Measurements from ENCODE around the gene NXPE4.
"Not testable (repeated sequence)": the region's sequence is repeated elsewhere in the genome, so short reads cannot be mapped to it uniquely, and the experiment has no call there.

NXPE4 gene

DNA sequence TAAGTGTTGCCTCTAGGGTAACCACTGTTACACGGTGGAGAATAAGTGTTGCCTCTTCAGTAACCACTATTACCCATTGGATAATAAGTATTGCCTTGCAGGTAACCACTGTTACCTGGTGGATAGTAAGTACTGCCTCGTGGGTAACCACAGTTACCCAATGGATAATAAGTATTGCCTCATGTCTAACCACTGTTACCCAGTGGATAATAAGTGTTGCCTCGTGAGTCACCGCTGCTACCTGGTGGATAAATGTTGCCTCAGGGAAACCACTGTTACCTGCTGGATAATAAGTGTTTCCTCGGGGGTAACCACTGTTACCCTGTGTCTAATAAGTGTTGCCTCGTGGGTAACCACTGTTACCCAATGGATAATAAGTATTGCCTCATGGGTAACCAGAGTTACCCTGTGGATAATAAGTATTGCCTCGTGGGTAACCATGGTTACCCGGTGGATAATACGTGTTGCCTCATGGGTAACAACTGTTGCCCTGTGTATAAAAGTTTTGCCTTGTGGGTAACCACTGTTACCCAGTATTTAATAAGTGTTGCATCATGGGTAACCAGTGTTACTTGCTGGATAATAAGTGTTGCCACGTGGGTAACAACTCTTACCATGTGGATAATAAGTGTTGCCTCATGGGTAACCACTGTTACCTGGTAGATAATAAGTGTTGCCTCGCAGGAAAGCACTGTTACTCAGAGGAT is 12.3 kb upstream of the NXPE4 start:
- Histone ChIP-seq H3K27me3 (ENCODE audit: control insufficient read depth, insufficient read depth, low read length) (no peaks in the 10 kb centered on the region), H3K9me3 (ENCODE audit: control insufficient read depth, low read length) (no peaks in the 10 kb centered on the region), H3K4me1 (ENCODE audit: control insufficient read depth, insufficient read depth, low read length) (no peaks in the 10 kb centered on the region), H3K4me3 (ENCODE audit: low read length) (no peak overlapping the region), H3K36me3 (ENCODE audit: control insufficient read depth, insufficient read depth, low read length) (no peaks in the 10 kb centered on the region), H3K9ac (ENCODE audit: low read length) (no peak overlapping the region)

DNA sequence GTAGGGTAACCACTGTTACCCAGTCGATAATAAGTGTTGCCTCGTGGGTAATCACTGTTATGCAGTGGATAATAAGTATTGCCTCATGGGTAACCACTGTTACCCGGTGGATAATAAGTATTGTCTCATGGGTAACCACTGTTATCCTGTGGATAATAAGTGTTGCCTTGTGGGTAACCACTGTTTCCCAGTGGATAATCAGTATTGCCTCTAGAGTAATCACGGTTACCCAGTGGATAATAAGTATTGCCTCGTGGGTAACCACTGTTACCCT is 11.2 kb upstream of the NXPE4 start:
- not testable (repeated sequence) for H3K27me3 ChIP-seq (ENCODE audit: control insufficient read depth, insufficient read depth, low read length); H3K36me3 ChIP-seq (ENCODE audit: control insufficient read depth, insufficient read depth, low read length); H3K9ac ChIP-seq (ENCODE audit: low read length); H3K4me1 ChIP-seq (ENCODE audit: control insufficient read depth, insufficient read depth, low read length); H3K9me3 ChIP-seq (ENCODE audit: control insufficient read depth, low read length); H3K4me3 ChIP-seq (ENCODE audit: low read length)

DNA sequence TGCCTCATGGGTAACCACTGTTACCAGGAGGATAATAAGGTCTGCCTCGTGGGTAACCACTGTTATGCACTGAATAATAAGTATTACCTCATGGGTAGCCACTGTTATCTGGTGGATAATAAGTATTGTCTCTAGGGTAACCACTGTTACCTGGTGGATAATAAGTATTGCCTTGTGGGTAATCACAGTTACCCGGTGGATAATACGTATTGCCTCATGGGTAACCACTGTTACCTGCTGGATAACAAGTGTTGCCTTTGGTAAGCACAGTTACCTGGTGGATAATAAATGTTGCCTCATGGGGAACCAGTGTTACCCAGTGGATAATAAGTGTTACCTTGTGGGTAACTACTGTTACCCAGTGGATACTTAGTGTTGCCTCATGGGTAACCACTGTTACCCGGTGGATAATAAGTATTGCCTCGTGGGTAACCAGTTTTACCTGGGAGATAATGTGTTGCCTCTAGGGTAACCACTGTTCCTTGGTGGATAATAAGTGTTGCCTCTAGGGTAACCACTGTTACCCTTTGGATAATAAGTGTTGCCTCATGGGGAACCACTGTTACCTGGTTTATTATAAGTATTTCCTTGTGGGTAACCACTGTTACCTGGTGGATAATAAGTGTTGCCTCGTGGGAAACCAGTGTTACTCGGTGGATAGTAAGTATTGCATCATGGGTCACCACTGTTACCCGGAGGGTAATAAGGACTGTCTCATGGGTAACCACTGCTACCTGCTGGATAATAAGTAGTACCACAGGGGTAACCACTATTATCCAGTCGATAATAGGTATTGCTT is 10.6 kb upstream of the NXPE4 start:
- H3K4me1 ChIP-seq (ENCODE audit: control insufficient read depth, insufficient read depth, low read length), result no peaks in the 10 kb centered on the region
- H3K9ac ChIP-seq (ENCODE audit: low read length), result no peak overlapping the region
- H3K27me3 ChIP-seq (ENCODE audit: control insufficient read depth, insufficient read depth, low read length), result no peaks in the 10 kb centered on the region
- H3K36me3 ChIP-seq (ENCODE audit: control insufficient read depth, insufficient read depth, low read length), result no peaks in the 10 kb centered on the region
- H3K4me3 ChIP-seq (ENCODE audit: low read length), result no peak overlapping the region
- H3K9me3 ChIP-seq (ENCODE audit: control insufficient read depth, low read length), result no peaks in the 10 kb centered on the region

- no peak overlapping the region for H3K9ac ChIP-seq (ENCODE audit: low read length)
- H3K4me3 ChIP-seq (ENCODE audit: low read length), result no peak overlapping the region
- H3K36me3 ChIP-seq (ENCODE audit: control insufficient read depth, insufficient read depth, low read length), result no peaks in the 10 kb centered on the region
- no peaks in the 10 kb centered on the region for H3K9me3 ChIP-seq (ENCODE audit: control insufficient read depth, low read length)
- H3K4me1 ChIP-seq (ENCODE audit: control insufficient read depth, insufficient read depth, low read length), result no peaks in the 10 kb centered on the region
- no peaks in the 10 kb centered on the region for H3K27me3 ChIP-seq (ENCODE audit: control insufficient read depth, insufficient read depth, low read length)
Measured at GRCh38 chr11:114605370-114605769, 9.8 kb upstream of the NXPE4 start.

DNA sequence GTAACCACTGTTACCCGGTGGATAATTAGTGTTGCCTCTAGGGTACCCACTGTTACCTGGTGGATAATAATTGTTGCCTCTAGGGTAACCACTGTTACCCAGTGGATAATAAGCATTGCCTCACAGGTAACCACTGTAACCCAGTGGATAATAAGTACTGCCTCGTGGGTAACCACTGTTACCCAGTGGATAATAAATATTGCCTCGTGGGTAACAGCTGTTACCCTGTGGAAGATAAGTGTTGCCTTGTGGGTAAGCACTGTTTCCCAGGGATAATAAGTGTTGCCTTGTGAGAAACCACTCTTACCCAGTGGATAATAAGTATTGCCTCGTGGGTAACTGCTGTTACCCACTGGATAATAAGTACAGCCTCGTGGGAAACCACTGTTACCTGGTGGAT is 9.3 kb upstream of the NXPE4 start:
- H3K4me3 ChIP-seq (ENCODE audit: low read length), result no peak overlapping the region
- no peaks in the 10 kb centered on the region for H3K36me3 ChIP-seq (ENCODE audit: control insufficient read depth, insufficient read depth, low read length)
- H3K9ac ChIP-seq (ENCODE audit: low read length), result no peak overlapping the region
- no peaks in the 10 kb centered on the region for H3K27me3 ChIP-seq (ENCODE audit: control insufficient read depth, insufficient read depth, low read length)
- no peaks in the 10 kb centered on the region for H3K4me1 ChIP-seq (ENCODE audit: control insufficient read depth, insufficient read depth, low read length)
- no peaks in the 10 kb centered on the region for H3K9me3 ChIP-seq (ENCODE audit: control insufficient read depth, low read length)

- Histone ChIP-seq H3K9me3 (ENCODE audit: control insufficient read depth, low read length) (no peaks in the 10 kb centered on the region), H3K4me1 (ENCODE audit: control insufficient read depth, insufficient read depth, low read length) (no peaks in the 10 kb centered on the region), H3K27me3 (ENCODE audit: control insufficient read depth, insufficient read depth, low read length) (no peaks in the 10 kb centered on the region), H3K4me3 (ENCODE audit: low read length) (no peak overlapping the region), H3K9ac (ENCODE audit: low read length) (no peak overlapping the region), H3K36me3 (ENCODE audit: control insufficient read depth, insufficient read depth, low read length) (no peaks in the 10 kb centered on the region)
Measured at GRCh38 chr11:114604179-114604813, 8.7 kb upstream of the NXPE4 start.

DNA sequence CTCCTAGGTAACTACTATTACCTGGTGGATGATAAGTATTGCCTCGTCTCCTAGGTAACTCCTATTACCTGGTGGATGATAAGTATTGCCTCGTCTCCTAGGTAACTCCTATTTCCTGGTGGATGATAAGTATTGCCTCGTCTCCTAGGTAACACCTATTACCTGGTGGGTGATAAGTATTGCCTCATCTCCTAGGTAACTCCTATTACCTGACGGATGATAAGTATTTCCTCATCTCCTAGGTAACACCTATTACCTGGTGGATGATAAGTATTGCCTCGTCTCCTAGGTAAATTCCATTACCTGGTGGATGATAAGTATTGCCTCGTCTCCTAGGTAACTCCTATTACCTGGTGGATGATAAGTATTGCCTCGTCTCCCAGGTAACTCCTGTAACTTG is 7.6 kb upstream of the NXPE4 start:
- H3K9ac ChIP-seq (ENCODE audit: low read length); H3K4me3 ChIP-seq (ENCODE audit: low read length); H3K27me3 ChIP-seq (ENCODE audit: control insufficient read depth, insufficient read depth, low read length); H3K36me3 ChIP-seq (ENCODE audit: control insufficient read depth, insufficient read depth, low read length); H3K9me3 ChIP-seq (ENCODE audit: control insufficient read depth, low read length); H3K4me1 ChIP-seq (ENCODE audit: control insufficient read depth, insufficient read depth, low read length): not testable (repeated sequence)

DNA sequence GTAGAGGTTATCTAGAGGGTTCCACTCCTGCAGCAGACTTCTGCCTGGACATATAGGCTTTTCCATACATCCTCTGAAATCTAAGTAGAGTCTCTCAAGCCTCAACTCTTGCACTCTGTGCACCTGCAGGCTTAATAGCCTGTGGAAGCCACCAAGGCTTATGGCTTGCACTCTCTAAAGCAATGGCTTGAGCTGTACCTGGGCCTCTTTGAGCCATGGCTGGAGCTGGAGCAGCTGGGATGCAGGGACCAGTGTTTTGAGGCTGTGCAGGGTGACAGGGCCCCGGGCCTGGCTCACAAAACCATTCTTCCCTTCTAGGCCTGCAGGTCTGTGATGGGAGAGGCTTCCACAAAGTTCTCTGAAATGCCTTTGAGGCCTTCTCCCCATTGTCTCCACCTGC is 2.9 kb upstream of the NXPE4 start:
- no peak overlapping the region for H3K9ac ChIP-seq (ENCODE audit: low read length)
- H3K9me3 ChIP-seq (ENCODE audit: control insufficient read depth, low read length), result no peaks in the 10 kb centered on the region
- no peaks in the 10 kb centered on the region for H3K27me3 ChIP-seq (ENCODE audit: control insufficient read depth, insufficient read depth, low read length)
- H3K4me1 ChIP-seq (ENCODE audit: control insufficient read depth, insufficient read depth, low read length), result no peaks in the 10 kb centered on the region
- H3K4me3 ChIP-seq (ENCODE audit: low read length), result no peak overlapping the region
- H3K36me3 ChIP-seq (ENCODE audit: control insufficient read depth, insufficient read depth, low read length), result no peaks in the 10 kb centered on the region

GRCh38 chr11:114596175-114596919 is 761 bp upstream of the NXPE4 start:
- no peaks in the 10 kb centered on the region for H3K27me3 ChIP-seq (ENCODE audit: control insufficient read depth, insufficient read depth, low read length)
- no peaks in the 10 kb centered on the region for H3K4me1 ChIP-seq (ENCODE audit: control insufficient read depth, insufficient read depth, low read length)
- no peak overlapping the region for H3K4me3 ChIP-seq (ENCODE audit: low read length)
- H3K9me3 ChIP-seq (ENCODE audit: control insufficient read depth, low read length), result no peaks in the 10 kb centered on the region
- H3K9ac ChIP-seq (ENCODE audit: low read length), result no peak overlapping the region
- H3K36me3 ChIP-seq (ENCODE audit: control insufficient read depth, insufficient read depth, low read length), result no peaks in the 10 kb centered on the region

GRCh38 chr11:114594703-114595102 is 883 bp downstream of the NXPE4 start:
- Histone ChIP-seq H3K9me3 (ENCODE audit: control insufficient read depth, low read length) (no peaks in the 10 kb centered on the region), H3K27me3 (ENCODE audit: control insufficient read depth, insufficient read depth, low read length) (no peaks in the 10 kb centered on the region), H3K4me3 (ENCODE audit: low read length) (no peak overlapping the region), H3K36me3 (ENCODE audit: control insufficient read depth, insufficient read depth, low read length) (no peaks in the 10 kb centered on the region), H3K4me1 (ENCODE audit: control insufficient read depth, insufficient read depth, low read length) (no peaks in the 10 kb centered on the region), H3K9ac (ENCODE audit: low read length) (no peak overlapping the region)

- no peaks in the 10 kb centered on the region for H3K9me3 ChIP-seq (ENCODE audit: control insufficient read depth, low read length)
- H3K9ac ChIP-seq (ENCODE audit: low read length), result no peak overlapping the region
- H3K4me3 ChIP-seq (ENCODE audit: low read length), result no peak overlapping the region
- no peaks in the 10 kb centered on the region for H3K27me3 ChIP-seq (ENCODE audit: control insufficient read depth, insufficient read depth, low read length)
- H3K4me1 ChIP-seq (ENCODE audit: control insufficient read depth, insufficient read depth, low read length), result no peaks in the 10 kb centered on the region
- H3K36me3 ChIP-seq (ENCODE audit: control insufficient read depth, insufficient read depth, low read length), result no peaks in the 10 kb centered on the region
Measured at GRCh38 chr11:114587398-114587953, 8.1 kb downstream of the NXPE4 start.

DNA sequence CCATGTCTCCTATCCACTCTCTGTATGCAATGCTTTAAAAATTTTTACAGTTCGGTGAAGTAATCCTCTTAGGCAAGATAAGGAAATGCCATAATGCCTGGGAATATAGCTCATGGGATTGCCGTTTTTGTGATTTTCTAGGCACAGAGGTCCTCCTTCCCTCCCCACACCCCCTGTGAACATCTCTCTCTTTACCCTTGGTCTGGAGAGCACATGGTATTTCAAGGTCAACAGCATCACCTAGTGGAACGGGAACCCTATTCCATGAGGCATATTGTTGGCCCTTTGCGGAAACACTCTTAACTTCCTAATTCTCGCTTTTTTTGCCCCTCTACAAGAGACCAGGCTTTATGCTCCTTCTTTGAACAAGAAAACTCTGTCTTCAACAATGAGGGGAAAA is 8.8 kb downstream of the NXPE4 start:
- no peaks in the 10 kb centered on the region for H3K4me1 ChIP-seq (ENCODE audit: control insufficient read depth, insufficient read depth, low read length)
- H3K36me3 ChIP-seq (ENCODE audit: control insufficient read depth, insufficient read depth, low read length), result no peaks in the 10 kb centered on the region
- no peaks in the 10 kb centered on the region for H3K27me3 ChIP-seq (ENCODE audit: control insufficient read depth, insufficient read depth, low read length)
- H3K9me3 ChIP-seq (ENCODE audit: control insufficient read depth, low read length), result no peaks in the 10 kb centered on the region
- no peak overlapping the region for H3K9ac ChIP-seq (ENCODE audit: low read length)
- no peak overlapping the region for H3K4me3 ChIP-seq (ENCODE audit: low read length)

Data from mucosa of stomach (tissue), 1 donor.